GOT3 (cell line): Measurements from ENCODE around the gene ERCC2.

Source experiments
- DNase-seq: peaks from one replicate; lab custom pipeline; 2025; ENCODE audit warnings: mixed read lengths; lab: John Stamatoyannopoulos, UW

ERCC2 gene

DNA sequence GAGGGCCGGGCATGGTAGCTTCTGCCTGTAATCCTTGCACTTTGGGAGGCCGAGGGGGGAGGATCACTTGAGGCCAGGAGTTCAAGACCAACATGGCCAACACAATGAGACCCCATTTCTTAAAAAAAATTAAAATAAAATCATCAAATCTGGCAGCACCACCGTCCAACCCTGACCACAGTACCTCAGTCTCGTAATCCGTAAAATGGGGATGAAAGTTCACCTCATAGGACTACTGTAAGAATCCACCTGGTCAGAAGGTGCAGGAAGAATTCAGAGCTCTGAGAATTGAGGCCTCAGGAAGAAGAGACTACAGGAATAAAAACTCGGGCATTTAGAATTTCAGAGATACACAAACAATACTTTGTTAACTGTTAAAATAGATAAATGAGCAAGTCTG, 31.4 kb upstream of the ERCC2 start:
- no peak for DNase-seq

DNA sequence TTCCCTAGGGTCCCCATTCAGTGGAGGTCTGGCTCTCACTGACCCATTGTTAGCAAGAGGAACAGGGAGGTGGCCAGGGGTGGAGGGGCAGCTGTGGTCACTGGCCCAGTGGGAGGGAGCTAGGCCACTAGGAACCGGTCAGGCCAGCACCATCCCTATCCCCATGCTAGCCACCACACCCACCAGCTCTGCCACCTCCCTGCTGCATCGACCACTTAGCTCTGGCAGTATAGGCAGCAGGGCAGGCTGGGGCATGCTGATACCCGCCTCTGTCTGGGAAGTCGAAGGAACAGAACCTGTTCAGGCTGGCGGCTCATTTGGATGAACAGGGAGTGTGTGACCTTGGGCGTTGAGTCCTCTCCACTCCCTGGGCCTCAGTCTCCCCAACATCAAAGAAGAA, 29.8 kb upstream of the ERCC2 start:
- no peak for DNase-seq

DNA sequence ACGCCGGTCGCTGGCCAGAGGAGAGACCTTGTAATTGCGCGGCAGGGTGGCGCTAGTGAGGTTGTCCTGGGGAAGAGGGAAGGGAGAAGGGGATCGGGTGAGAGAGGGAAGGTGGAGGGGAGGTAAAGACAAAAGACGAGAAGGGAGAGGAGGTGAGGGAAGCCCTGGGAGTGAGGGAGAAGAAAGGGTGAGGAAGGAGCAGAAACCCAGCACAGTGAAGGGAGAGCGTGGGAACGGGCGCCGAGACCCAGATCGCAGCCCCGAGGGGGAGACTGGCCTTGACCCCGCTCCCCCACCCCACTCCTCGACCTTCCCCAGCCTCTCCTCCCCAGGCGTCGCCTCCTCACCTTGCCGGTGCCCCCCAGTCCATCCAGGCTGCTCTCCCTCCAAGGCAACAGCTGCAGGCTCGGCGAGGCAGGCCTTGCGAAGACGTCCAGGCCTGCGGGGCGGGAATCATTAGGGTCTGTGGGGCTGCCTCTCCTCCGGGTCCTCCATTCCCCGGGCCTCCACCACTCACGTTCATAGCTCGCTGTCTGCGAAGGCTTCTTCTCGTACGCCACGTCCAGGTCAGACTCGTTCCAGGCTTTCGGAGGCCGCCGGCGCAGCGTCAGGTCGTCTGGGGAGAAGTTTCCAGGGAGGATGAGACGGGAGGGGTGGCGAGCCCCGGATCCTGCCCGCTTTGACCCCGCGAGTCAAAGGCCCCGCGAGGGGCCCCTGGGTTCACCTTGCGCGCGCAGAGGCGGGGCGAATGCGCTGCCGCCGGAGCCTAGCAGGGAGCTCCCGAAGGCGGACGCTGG, 25.6 kb upstream of the ERCC2 start:
- DNase-seq = no peak

DNA sequence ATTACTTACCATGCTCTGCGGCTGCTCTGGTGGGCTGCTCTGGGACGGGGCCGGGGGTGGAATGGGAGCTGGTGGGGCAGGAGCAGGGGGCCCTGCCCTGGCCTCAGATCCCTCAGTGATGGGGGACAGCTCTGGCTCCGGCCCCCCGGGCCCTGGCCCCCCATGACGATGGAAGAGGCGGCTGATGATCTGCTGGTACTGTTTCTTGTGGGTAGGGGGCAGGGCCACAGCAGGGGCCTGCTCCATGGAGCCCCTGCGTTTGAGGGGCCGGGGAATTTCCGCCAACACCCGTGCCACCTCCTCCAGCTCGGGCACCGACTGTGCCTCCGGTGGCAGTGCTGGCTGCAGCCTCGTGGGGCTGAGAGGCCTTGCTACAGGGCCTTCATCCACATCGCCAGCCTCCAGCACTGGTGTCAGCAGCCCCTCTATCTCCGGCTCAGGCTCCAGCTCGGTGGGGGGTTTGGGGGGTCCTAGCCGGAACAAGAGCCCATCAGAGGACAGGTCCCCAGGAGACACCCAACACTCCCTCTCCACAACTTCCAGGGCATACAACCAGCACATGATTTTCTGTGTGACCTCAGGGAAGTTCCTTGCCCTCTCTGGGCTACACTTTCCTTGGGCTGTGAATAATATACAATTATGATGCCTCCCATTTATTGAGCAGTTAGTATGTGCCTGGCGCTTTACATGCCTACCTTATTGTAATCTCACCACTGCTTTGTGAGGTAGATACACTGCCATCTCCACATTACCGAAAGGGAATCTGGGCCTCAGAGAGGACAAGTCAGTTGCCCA, 21.7 kb upstream of the ERCC2 start:
- DNase-seq = no peak

DNA sequence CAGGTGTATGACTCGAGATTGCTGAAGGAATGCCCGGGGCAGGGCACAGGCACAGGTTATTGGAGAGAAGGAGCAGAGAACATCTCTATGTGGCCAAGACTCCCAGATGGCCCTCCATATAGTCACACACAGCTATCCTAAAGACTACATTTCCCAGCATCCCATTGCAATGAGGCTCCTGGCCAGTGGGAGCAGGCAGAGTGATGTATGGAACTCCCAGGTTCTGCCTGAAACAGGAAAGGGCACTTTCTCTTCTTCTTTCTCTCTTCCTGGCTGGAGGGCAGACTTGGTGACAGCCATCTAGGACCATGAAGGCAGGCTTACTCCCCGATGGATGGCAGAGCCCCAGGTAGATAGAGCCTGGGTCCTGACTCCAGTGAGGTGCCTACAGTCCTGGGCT, 21.0 kb upstream of the ERCC2 start:
- DNase-seq = no peak

DNA sequence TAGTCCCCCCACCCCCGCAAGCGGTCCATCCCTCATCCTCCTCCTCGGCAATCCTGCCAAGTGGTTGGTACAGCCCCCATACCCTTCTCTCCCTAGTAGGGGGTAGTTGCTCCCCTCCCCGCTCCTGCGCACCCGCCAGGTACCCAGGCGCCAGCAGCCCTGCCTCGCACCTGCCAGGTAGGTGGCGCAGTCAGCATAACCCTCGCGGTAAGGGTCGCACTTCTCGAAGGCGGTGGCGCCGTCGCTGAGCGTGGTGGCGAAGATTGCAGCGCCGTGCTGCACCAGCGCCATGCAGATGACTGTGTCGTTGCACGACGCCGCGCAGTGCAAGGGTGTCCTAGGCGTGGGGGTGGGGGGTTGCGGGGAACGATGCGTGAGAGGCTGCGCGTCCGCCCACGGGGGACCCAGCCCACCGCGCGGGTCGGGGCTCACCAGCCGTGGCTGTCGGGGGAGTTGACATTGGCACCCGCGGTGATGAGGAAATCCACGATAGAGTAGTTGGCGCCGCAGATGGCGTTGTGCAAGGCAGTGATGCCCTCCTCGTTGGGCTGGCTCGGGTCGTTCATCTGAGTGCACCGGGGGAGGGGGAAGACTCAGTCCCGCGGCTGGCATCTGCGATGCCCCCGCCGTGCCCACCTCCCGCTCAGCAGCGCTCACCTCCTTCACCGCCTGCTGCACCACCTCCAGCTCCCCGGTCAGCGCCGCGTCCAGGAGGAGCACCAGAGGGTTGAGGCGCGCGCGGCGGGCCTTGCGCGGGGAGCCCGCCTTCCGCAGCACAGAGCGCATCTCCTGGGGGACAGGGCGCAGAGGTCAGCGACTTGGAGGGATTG, 15.2 kb upstream of the ERCC2 start:
- no peak for DNase-seq

DNA sequence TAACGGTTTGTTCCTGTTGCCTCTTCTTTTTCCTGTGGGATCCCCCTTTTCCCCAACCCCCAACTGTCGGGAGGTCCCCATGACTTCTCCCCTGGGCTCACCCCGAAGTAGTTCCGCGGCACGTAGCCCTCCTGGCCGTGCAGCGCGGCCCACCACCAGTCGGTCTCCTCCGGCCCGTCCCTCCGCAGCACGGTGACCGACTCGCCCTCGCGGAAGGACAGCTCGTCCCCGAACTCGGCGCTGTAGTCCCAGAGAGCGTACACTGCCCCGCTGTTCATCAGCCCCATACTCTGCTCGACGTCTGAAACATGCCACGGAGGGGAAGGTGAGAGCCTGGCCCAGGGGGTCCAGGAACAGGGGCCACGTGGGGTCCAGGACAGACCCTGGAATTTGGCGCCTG, 12.1 kb upstream of the ERCC2 start:
- no peak for DNase-seq

DNA sequence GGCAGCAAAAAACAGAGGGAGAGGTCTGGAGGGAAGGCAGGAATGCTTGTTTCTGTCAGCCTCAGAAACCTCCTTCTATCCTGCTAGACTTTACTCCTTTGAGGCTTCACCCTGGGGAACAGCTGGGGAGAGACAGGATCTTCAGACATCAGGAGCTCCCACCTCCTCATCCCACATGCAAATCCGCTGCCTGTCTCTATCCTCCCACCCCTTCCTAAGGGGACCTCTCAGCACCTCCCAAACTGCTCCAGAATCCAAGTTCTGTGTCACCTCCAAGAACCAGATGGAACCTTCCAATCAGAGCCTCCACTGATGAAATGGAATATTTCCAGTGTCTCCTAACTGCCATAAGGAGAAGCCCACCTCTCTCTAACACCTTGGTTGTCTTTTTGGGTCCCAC, 9.7 kb upstream of the ERCC2 start:
- DNase-seq = no peak

DNA sequence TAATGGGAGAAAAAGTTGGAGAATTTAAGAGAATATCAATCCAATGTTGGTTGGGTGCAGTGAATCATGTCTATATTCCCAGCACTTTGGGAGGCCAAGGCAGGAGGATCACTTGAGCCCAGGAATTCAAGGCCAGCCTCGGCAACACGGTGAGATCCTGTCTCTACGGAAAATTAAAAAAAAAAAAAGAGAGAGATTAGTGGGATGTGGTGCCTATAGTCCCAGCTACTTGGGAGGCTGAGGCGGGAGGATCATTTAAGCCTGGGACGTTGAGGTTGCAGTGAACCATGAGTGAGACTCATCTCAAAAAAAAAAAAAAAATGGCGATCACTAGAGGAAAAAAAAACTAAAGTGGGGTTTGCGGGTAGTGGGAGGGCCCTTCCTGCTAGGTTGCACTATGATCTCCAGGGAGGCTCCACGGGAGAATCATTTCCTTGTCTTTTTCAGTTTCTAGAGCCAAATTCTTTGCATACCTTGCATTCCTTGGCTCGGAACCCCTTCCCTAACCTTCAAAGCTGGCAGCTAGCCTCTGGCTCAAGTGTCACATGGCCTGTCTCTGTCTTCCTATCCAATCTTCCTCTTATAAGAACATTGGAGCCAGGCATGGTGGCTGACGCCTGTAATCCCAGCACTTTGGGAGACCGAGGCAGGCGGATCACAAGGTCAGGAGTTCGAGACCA, 5.8 kb upstream of the ERCC2 start:
- peak; percentile 33 for DNase-seq

DNA sequence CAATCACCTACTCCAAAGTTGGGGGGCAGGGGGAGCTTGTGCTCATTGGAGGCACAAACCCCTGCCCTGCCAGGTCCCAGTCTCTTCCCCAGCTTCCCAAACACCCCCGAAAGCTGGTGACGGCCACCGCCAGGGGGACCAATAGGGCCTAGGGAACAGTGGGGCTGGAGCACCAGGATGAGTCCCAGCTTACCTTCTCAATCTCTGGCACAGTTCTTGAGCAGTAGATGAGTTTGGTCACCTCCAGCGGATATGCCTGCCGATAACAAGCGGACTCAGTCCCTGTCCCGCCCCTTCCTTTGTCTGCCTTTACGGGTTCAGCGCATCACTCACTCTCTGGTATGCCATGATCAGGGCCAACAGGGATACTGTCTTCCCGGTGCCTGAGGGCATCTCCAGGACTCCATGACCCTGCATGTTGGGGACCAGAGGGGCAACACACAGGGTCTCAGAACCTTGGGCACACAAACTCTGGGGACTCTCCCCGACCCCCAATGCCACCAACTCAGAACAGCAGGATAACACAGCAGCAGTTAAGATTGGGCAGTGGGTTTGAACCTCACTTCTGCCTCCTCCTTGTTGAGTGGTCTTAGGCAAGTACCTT, 1.5 kb downstream of the ERCC2 start:
- no peak for DNase-seq

DNA sequence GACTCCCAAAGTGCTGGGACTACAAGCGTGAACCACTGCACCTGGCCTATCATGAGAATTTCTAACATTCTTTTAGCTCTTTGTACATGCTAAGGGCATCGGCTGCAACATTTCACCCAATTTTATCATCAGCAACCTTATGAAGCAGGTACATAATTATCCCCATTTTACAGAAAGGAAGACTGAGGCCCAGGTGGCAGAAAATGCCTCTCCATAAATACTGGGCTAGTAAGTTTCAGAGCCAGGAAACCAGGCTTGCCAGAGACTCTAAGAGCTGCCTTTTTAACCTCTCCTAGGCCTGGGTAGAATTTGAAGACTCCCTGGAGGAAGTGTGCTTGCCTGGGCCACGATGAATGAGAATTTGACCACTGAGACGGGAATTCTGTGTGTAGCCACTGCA, 2.2 kb downstream of the ERCC2 start:
- no peak for DNase-seq

DNA sequence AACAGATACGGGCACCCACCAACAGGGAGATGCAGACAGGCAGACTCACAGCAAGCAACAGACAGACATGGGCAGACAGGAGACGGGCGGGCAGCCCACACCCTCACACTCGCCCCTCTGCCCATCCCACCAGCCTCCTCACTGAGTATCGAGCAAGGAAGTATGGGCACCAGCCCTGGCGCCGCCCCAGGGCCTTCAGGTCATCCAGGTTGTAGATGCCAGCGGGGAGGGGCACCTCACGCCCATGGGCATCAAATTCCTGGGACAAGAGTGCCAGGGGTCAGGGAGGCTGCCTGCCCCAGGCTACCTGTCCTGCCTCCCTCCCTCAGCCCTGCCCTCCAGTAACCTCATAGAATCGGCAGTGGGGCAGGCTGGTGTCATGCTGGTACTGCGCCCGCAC, 5.7 kb downstream of the ERCC2 start:
- DNase-seq = no peak

DNA sequence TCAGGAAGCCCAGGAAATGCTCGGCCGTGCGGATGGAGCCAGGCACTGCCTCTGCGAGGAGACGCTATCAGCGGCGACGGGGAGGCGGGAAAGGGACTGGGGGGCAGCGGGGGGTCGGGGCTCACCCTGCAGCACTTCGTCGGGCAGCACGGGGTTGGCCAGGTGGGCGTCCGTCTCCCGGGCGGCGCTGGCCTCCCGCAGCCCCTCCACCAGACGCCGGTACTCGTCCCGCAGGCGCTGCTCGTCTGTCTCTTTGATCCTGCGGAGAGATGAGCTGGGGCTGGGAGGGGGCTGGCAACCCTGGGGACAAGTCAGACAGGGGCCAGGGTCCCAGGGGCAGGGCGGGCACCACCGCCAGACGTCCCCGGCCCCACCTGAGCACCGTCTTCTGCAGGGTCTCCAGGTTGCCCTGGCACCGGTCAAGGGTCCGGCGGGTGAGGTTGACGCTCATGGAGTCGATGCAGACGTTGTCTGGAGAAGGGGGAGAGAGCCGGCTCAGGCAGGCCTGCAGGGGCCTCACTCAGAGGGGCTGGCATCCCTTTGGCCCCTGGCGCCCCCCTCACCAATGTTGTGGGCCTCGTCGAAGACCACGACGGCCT, 6.4 kb downstream of the ERCC2 start:
- no peak for DNase-seq

DNA sequence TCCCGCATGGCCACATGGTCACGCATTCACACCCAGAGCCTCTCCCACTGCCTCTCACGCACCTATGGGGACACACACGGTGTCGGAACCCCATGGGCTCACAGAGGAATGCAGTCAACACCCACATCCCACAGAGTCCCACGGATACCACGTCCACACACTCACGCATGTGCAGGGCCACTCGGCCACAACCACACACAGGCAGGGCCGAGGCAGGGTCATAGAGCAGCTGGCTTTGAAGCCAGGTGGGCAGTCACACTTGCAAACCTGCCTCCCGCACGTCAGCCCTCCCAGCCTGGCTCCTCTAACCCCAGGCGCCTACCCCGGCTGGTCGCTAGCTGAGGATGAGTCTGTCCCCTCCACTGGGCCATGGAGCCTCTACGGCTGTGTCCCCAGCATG, 8.1 kb downstream of the ERCC2 start:
- no peak for DNase-seq

DNA sequence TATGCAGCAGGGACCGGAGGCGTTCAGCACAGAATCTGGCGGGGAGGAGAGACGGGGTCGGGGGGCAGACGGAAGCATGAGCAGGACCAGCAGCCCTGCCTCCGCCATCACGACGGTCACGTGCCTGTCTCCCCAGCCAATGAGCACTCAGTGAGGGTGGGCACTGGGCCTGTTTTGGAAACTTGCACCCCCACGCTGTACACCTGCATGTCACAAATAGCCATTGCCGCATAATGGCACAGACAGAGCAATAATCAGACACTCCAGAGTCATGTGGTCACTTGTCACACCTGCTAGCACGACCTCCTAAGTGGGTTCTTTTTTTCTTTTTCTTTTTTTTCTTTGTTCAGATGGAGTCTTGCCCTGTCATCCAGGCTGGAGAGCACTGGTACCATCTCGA, 8.8 kb downstream of the ERCC2 start:
- no peak for DNase-seq

DNA sequence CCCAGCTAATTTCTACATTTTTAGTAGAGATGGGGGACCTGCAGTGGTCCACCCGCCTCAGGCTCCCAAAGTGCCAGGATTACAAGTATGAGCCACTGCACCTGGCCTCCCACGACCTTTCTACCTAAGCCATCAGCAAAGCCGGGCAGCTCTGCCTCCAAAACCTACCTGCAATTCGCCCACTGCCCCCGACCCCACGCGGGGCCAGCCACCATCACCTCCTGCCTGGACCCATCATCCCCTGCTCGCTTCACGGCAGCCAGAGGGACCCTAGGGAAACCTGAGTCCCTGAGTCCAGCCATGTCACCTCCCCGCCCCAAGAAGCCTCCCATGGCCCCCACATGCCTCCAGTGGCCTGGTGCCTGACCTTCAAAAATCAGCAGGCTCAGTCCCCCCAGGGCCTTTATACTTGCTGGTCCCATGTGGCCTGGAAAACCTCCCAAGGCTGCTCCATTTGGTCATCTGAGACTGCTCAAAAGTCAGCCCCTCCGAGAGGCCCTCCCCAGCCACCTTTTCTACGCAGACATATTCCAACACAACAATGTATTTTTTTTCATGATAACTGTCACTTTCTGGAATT, 12.1 kb downstream of the ERCC2 start:
- DNase-seq = no peak

DNA sequence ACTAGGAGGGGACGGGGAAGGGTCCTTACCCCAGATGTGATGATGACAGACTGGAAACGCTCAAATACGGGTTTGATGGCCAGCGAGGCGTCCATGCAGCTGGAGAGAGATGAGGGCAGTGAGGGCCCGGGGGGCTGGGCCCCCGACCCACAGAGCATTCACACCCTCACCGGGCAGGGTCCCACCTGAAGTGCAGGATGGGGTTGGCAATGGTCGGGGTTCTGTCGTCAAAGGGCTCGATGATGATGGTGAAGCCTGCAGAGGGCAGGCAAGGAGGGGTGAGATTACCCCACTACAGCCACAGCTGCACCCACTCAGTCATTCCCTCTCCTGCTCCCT, 13.0 kb downstream of the ERCC2 start:
- no peak for DNase-seq

DNA sequence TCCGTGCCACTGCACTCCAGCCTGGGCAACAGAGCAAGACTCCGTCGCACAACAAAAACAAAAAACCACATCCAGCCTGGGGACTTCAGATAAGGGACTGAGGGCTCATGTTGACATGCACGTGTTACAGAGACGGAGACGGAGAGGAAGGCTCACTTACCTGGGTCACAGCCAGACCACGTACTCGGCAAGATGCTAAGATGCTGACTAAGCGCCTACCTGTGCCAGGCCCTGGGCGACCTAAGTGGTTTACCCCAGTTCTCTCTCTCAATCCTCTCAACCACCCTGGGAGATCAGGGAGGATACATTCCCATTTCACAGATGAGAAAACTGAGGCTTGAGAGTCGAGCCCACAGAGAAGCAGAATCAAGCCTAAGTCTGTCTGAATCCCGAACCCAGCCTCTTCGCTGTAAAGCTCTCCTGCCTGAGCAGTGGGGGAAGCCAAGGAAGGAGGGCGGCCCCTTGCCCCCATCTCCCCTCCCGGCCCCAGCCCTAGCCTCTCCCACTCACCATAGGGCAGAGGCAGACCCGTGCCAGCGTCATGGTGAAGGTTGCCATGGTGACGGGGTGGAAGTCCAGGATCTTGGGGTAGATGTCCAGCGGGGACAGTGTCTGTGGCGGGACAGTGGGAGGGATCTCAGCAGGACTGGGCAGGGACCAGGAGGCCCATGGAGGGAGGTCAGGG, 13.5 kb downstream of the ERCC2 start:
- no peak for DNase-seq

DNA sequence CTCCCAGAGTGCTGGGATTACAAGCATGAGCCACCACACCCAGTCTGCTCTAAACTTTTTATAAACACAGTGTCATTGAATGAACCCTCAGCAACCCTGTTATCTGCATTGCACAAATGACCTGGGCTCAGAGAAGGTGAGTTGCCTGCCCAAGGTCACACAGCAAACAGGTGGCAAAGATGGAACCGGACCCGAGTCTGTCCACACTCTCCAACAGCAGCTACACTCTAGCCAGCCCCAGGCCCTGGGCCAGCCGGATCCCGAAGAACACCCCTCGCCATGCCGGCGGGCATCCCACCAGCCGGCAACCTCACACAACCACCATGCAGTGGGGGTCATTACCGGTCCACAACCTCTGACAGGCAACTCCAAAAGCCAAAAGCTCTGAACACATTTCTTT, 14.5 kb downstream of the ERCC2 start:
- DNase-seq = no peak

DNA sequence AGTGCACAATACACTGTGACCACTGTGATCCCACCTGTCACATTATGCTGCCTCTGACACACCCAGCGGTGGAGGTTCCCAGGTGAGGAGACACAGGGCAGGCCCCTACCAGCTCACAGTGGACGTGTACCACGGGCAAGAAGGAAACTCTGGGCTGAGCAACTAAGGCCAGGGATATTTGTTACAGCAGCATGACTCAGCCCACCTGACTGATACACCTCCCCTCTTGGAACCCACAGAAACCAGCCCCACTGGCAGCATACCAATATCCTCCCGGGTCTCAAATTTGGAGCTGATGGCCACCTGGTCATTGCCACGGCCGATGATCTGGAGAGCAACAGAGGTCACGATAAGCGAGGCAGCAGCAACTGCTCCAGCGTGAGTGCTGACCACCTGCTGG, 15.0 kb downstream of the ERCC2 start:
- DNase-seq = no peak
